Osteocyte (in vitro differentiated cells): ENCODE results near the gene RMDN2. TPM values are rescaled to one million over a fixed set of nuclear protein-coding genes. Genes with fewer than 3 reads are reported as not detected.

Experiments used
- DNase-seq: peaks from one replicate; pipeline ENCODE4 v3.0.0; 2021; ENCODE audit warnings: mixed read lengths; ENCODE audit not compliant: unreplicated experiment; ENCODE audit errors: extremely low spot score
- H3K27ac Mint-ChIP-seq: one replicate; pipeline ENCODE4 v1.8.0; 2021; ENCODE audit warnings: mild to moderate bottlenecking, mixed read lengths; ENCODE audit not compliant: unreplicated experiment
- H3K27me3 Mint-ChIP-seq: one replicate; pipeline ENCODE4 v1.8.0; 2021; ENCODE audit warnings: mixed read lengths; ENCODE audit not compliant: unreplicated experiment
- H3K36me3 Mint-ChIP-seq: one replicate; pipeline ENCODE4 v1.8.0; 2021; ENCODE audit warnings: mixed read lengths; ENCODE audit not compliant: unreplicated experiment
- H3K4me1 Mint-ChIP-seq: one replicate; pipeline ENCODE4 v1.8.0; 2021; ENCODE audit warnings: mixed read lengths; ENCODE audit not compliant: unreplicated experiment
- H3K4me3 Mint-ChIP-seq: one replicate; pipeline ENCODE4 v1.8.0; 2021; ENCODE audit warnings: mild to moderate bottlenecking, moderate library complexity, mixed read lengths; ENCODE audit not compliant: unreplicated experiment
- H3K9me3 Mint-ChIP-seq: one replicate; pipeline ENCODE4 v1.8.0; 2021; ENCODE audit warnings: mixed read lengths; ENCODE audit not compliant: unreplicated experiment
- total RNA-seq: library from RNA; stranded (reverse); gene quantifications from 2 replicates; pipeline ENCODE4 v1.2.1, GENCODE V29; 2021
- TF ChIP-seq, protein P1 (sequence below): fragments of 200-600 bp; sonication (generic); IDR thresholded peaks from 2 replicates; pipeline ENCODE4 v1.5.0; 2021; ENCODE audit warnings: antibody characterized with exemption, mild to moderate bottlenecking, moderate library complexity

Gene RMDN2
- total RNA-seq, 1 donor from 2014 or later, result 8.4 TPM

DNA sequence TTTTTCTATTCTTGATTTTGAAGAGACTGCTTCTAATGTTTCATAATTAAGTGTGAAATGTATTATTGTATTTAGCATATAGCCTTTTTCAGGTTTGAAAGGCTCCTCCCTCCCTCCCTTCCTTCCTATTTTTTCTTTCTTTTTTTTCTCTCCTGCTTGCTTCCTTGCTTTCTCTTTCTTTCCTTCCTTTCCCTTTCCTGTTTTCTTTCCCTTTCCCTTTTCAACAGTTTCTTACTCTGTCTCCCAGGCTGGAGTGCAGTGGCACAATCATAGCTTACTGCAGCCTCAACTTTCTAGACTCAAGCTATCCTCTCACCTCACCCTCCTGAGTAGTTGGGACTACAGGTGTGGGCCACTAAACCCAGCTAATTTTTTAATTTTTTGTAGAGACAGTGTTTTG is 44.6 kb downstream of the RMDN2 start:
- TF ChIP-seq, protein P1, sequence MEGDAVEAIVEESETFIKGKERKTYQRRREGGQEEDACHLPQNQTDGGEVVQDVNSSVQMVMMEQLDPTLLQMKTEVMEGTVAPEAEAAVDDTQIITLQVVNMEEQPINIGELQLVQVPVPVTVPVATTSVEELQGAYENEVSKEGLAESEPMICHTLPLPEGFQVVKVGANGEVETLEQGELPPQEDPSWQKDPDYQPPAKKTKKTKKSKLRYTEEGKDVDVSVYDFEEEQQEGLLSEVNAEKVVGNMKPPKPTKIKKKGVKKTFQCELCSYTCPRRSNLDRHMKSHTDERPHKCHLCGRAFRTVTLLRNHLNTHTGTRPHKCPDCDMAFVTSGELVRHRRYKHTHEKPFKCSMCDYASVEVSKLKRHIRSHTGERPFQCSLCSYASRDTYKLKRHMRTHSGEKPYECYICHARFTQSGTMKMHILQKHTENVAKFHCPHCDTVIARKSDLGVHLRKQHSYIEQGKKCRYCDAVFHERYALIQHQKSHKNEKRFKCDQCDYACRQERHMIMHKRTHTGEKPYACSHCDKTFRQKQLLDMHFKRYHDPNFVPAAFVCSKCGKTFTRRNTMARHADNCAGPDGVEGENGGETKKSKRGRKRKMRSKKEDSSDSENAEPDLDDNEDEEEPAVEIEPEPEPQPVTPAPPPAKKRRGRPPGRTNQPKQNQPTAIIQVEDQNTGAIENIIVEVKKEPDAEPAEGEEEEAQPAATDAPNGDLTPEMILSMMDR, result no peak
- Mint-ChIP-seq H3K27ac (no peak overlapping the region), H3K9me3 (peaks cover 10% of the 10 kb centered on the region), H3K4me3 (no peak overlapping the region), H3K4me1 (no peaks in the 10 kb centered on the region), H3K27me3 (peaks cover 2% of the 10 kb centered on the region), H3K36me3 (peaks cover 3% of the 10 kb centered on the region)
- no peak for DNase-seq

DNA sequence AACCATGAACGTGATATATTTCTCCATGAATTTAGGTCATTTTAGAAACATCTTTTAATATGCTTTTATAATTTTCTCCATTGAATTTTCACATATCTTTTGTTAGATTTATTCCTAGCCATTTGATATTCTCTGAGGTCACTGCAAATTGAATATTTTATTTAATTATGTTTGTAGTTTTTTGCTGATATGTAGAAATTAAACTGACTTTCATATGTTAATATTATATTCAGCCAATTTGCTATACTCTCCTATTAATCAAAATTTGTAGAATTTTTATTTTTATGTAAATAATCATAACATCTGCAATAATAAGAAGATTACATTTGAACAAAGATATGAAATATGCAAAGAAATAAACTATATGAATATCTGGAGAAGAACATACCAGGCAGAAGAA is 46.9 kb downstream of the RMDN2 start:
- DNase-seq, result no peak
- no peaks in the 10 kb centered on the region for H3K36me3 Mint-ChIP-seq
- TF ChIP-seq, protein P1, result no peak
- no peak overlapping the region for H3K4me3 Mint-ChIP-seq
- H3K27me3 Mint-ChIP-seq, result peaks cover 2% of the 10 kb centered on the region
- H3K9me3 Mint-ChIP-seq, result peaks cover 4% of the 10 kb centered on the region
- H3K27ac Mint-ChIP-seq, result no peak overlapping the region
- no peaks in the 10 kb centered on the region for H3K4me1 Mint-ChIP-seq

DNA sequence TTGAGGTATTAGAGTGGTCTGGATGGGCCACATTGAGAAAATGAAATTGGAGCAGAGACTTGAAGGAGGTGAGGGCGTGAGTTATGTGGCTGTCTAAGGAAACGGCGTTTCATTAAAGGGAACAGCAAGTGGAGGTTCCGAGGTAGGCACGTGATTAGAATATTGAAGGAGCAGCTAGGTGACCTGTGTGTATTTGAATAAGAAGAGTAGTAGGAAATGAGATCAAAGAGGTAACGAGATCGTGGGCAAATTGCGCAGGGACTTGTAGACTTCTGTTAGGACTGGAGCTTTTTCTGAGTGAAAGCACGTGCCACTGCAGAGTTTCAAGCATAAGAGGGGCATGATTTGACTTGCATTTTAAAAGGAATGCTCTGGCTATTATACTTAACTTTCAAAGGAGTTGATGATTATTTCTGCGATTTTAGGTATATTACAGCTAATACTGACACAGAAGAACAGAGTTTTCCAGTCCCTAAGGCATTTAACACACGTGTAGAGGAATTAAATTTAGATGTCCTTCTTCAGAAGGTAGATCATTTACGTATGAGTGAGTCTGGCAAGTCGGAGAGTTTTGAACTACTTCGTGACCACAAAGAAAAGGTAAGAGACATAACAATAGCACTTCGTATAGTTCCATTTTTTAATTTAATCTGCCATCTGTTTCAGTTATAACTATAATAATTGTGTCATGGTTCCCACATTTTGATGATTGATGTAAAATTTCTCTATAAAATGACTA is 48.7 kb downstream of the RMDN2 start:
- TF ChIP-seq, protein P1, result no peak
- Mint-ChIP-seq H3K9me3 (no peaks in the 10 kb centered on the region), H3K4me1 (no peaks in the 10 kb centered on the region), H3K36me3 (no peaks in the 10 kb centered on the region), H3K4me3 (no peak overlapping the region), H3K27me3 (peaks cover 5% of the 10 kb centered on the region), H3K27ac (no peak overlapping the region)
- DNase-seq, result no peak

DNA sequence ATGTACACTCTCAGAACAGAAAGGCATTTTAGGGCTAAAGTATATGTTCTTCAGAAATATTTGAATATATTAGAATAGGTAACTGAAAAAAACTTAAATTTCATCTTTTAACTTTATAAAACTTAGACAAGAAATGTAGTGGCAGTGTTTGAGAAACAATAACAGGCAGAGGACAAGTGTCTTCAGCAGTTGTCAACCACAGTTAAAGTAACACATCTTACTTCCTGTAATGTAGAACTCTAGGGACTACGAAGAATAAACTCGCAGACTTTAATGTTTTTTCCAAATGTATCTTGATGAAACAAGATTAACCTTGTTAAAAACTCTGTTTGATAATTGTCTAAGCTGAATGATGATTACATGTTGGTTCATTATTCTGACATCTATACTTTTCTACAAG is 50.7 kb downstream of the RMDN2 start:
- DNase-seq, result no peak
- Mint-ChIP-seq H3K9me3 (no peaks in the 10 kb centered on the region), H3K27me3 (peaks cover 4% of the 10 kb centered on the region), H3K4me1 (no peaks in the 10 kb centered on the region), H3K4me3 (no peak overlapping the region), H3K36me3 (no peaks in the 10 kb centered on the region), H3K27ac (no peak overlapping the region)
- TF ChIP-seq, protein P1, result no peak

DNA sequence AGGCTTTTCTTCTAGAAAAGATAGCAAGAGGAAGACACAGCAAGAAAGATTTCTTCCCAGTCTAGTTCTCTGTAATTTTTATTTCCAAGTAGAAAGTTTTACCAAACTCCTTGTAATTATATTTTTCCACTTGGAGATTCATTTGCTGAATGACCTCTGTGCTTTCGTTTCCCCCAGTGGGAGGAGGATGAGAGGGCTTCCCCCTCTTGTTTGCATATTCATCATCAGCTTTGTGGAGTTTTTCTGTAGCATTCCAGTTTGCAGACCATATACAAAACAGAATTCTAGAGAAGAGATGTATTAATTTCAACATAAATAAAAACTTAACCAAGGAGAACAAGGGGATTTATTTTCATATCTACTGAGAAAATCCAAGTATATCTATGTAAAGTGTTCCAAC is 51.3 kb downstream of the RMDN2 start:
- no peak for DNase-seq
- H3K4me1 Mint-ChIP-seq, result no peaks in the 10 kb centered on the region
- TF ChIP-seq, protein P1, result no peak
- H3K36me3 Mint-ChIP-seq, result no peaks in the 10 kb centered on the region
- peaks cover 4% of the 10 kb centered on the region for H3K27me3 Mint-ChIP-seq
- H3K27ac Mint-ChIP-seq, result no peak overlapping the region
- no peak overlapping the region for H3K4me3 Mint-ChIP-seq
- H3K9me3 Mint-ChIP-seq, result no peaks in the 10 kb centered on the region
